Keratinocyte (primary cell): ENCODE data around the gene HOXD8. TPM values are rescaled to one million over a fixed set of nuclear protein-coding genes. Genes with fewer than 3 reads are reported as not detected.

Experiments used
- DNase-seq: peaks from one replicate; pipeline ENCODE4 v3.0.0-alpha.2; 2011; ENCODE audit warnings: low read depth, missing footprints, low spot score
- FAIRE-seq: peaks from 2 replicates; lab custom pipeline; 2011; peaks lifted over from hg19 to GRCh38; lab: Jason Lieb, UNC
- H2AFZ ChIP-seq: 2 replicates; pipeline ENCODE4 v1.6.0; 2012; ENCODE audit warnings: low read length, control low read depth, inconsistent platforms; ENCODE audit not compliant: control insufficient read depth
- H3K27ac ChIP-seq: 2 replicates; pipeline ENCODE4 v1.5.1; 2011; ENCODE audit warnings: low read length; ENCODE audit not compliant: control insufficient read depth, insufficient read depth
- H3K27me3 ChIP-seq: 3 replicates; pipeline ENCODE4 v1.6.0; 2011; ENCODE audit warnings: low read length; ENCODE audit not compliant: control insufficient read depth, insufficient read depth; ENCODE audit errors: extremely low read depth
- H3K36me3 ChIP-seq, 2 experiments: 2 replicates in 1 of 2; 3 replicates in 1 of 2; pipeline ENCODE4 v1.5.1; 2011; ENCODE audit warnings: low read length in 2 of 2, mild to moderate bottlenecking in 1 of 2; ENCODE audit not compliant: control insufficient read depth in 2 of 2, insufficient read depth in 2 of 2; ENCODE audit errors: extremely low read depth in 1 of 2
- H3K4me1 ChIP-seq: 3 replicates; pipeline ENCODE4 v1.5.1; 2011; ENCODE audit warnings: low read length; ENCODE audit not compliant: control insufficient read depth, insufficient read depth; ENCODE audit errors: extremely low read depth
- H3K4me2 ChIP-seq: 3 replicates; pipeline ENCODE4 v1.6.0; 2011; ENCODE audit warnings: low read depth, low read length; ENCODE audit not compliant: control insufficient read depth, insufficient read depth; ENCODE audit errors: extremely low read depth
- H3K4me3 ChIP-seq, 3 experiments: fragments of 200-600 bp in 1 of 3; sonication (generic) in 1 of 3; 2 replicates in 2 of 3; 3 replicates in 1 of 3; pipeline ENCODE4 v1.5.1; 2011 to 2016; ENCODE audit warnings: low read length in 3 of 3, mild to moderate bottlenecking in 3 of 3, control low read depth in 2 of 3, inconsistent platforms in 1 of 3, low read depth in 1 of 3, mixed read lengths in 1 of 3, mixed run types in 1 of 3, moderate library complexity in 1 of 3; ENCODE audit not compliant: control insufficient read depth in 2 of 3, insufficient read depth in 2 of 3; ENCODE audit errors: extremely low read depth in 1 of 3
- H3K79me2 ChIP-seq: 2 replicates; pipeline ENCODE4 v1.6.0; 2012; ENCODE audit warnings: low read length; ENCODE audit not compliant: control insufficient read depth, insufficient read depth
- H3K9ac ChIP-seq: 3 replicates; pipeline ENCODE4 v1.6.0; 2011; ENCODE audit warnings: low read length; ENCODE audit not compliant: control insufficient read depth, insufficient read depth; ENCODE audit errors: extremely low read depth
- H3K9me1 ChIP-seq: 3 replicates; pipeline ENCODE4 v1.6.0; 2011; ENCODE audit warnings: low read length; ENCODE audit not compliant: control insufficient read depth, insufficient read depth; ENCODE audit errors: extremely low read depth
- H3K9me3 ChIP-seq: 2 replicates; pipeline ENCODE4 v1.5.1; 2012; ENCODE audit warnings: low read depth, low read length; ENCODE audit not compliant: control insufficient read depth
- H4K20me1 ChIP-seq: 3 replicates; pipeline ENCODE4 v1.6.0; 2011; ENCODE audit warnings: low read length; ENCODE audit not compliant: control insufficient read depth, insufficient read depth; ENCODE audit errors: extremely low read depth
- EZH2 ChIP-seq: IDR thresholded peaks from one replicate; pipeline ENCODE4 v1.6.1; 2012; ENCODE audit warnings: inconsistent platforms, mild to moderate bottlenecking, low read length, moderate library complexity
- dilution Hi-C: fragments of 300-500 bp; cut with MboI; formaldehyde crosslinking; loops from one replicate; pipeline ENCODE4 v1.7.0; 2020; ENCODE audit warnings: low sequenced_read_pairs; ENCODE audit not compliant: extremely low pct_ligation_motif_present
- polyA plus RNA-seq, 5 experiments: library from polyadenylated mRNA; depleted of rRNA in 3 of 5; stranded (reverse) in 3 of 5; stranded (forward) in 1 of 5; unstranded in 1 of 5; fragments of >200 nt; gene quantifications; 1 replicate in 1 of 5; 2 replicates in 3 of 5; 3 replicates in 1 of 5; pipeline versions ENCODE4 v1.2.1 to v1.2.3, GENCODE V29; 2011 to 2012; ENCODE audit warnings: missing spikeins in 2 of 5, low read depth in 1 of 5, low replicate concordance in 1 of 5
- TF ChIP-seq, protein P1 (sequence below), 3 experiments: IDR thresholded peaks in 1 of 3; conservative IDR thresholded peaks in 1 of 3; optimal IDR thresholded peaks in 1 of 3; 2 replicates in 2 of 3; 3 replicates in 1 of 3; pipeline versions ENCODE3 to v1.5.1; 2011; ENCODE audit warnings: low read length in 3 of 3, mild to moderate bottlenecking in 3 of 3, moderate library complexity in 2 of 3, control low read depth in 1 of 3, inconsistent platforms in 1 of 3; ENCODE audit not compliant: insufficient read depth in 2 of 3; ENCODE audit errors: extremely low read depth in 1 of 3

Gene HOXD8
- polyA plus RNA-seq, 1 donor (not counting 4 experiments of a cell fraction or from before 2014, with no cell fraction given), result not detected

DNA sequence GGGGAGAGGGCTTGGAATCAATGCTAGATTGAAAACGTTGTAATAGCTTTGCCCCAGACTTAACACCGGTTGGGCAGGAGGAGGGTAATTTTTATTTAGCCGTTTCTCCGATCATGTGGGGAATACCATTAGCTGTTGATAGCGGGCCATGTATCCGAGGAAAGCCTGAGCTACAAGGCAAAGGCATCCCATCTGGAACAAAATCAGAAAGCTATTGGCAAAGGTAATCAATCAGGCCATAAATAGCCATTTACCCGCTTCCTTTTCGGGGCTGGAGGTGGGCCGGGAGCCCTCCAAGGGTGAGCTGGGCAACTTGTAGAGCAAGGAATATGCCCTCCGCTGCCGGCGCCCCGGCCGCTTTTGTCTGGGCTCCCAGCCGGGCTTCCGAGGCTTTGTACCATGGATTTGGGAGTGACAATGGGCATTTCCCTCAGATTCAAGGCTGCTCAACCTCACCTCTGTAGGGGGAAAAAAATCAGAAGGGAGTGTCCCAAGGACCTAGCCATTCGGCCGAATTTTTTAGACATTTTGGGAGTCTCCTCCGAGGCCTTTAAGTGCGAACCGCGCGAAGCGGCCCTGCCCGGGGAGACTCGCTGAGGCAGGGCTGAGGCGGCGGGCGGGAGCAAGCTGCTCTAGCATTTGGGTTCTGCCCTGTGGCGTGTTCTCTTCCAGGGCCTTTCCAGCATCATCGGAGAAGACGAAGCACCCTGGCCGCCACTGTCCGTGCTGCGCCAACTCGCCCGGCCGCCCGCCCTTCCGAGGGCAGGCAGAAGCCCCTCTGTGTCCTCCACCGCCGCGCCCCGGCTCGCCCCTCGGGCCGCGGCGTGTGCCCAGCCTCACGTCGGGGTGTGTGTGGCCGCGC, 8.1 kb upstream of the HOXD8 start:
- no peak overlapping the region for H2AFZ ChIP-seq
- dilution Hi-C loops, result no loop called here
- H3K9ac ChIP-seq, result no peak overlapping the region
- no peak overlapping the region for H3K27ac ChIP-seq
- H3K27me3 ChIP-seq, result peaks cover 97% of the 10 kb centered on the region
- H4K20me1 ChIP-seq, result no peaks in the 10 kb centered on the region
- no peak overlapping the region for H3K4me2 ChIP-seq
- H3K9me1 ChIP-seq, result no peaks in the 10 kb centered on the region
- peak; percentile 80 for TF ChIP-seq EZH2
- TF ChIP-seq, protein P1, sequence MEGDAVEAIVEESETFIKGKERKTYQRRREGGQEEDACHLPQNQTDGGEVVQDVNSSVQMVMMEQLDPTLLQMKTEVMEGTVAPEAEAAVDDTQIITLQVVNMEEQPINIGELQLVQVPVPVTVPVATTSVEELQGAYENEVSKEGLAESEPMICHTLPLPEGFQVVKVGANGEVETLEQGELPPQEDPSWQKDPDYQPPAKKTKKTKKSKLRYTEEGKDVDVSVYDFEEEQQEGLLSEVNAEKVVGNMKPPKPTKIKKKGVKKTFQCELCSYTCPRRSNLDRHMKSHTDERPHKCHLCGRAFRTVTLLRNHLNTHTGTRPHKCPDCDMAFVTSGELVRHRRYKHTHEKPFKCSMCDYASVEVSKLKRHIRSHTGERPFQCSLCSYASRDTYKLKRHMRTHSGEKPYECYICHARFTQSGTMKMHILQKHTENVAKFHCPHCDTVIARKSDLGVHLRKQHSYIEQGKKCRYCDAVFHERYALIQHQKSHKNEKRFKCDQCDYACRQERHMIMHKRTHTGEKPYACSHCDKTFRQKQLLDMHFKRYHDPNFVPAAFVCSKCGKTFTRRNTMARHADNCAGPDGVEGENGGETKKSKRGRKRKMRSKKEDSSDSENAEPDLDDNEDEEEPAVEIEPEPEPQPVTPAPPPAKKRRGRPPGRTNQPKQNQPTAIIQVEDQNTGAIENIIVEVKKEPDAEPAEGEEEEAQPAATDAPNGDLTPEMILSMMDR (optimal IDR thresholded peaks at IDR 0.05 in 1 of 3, IDR thresholded peaks at IDR 0.05 in 1 of 3, conservative IDR thresholded peaks at IDR 0.05 in 1 of 3; ENCODE audit: extremely low read depth in 1 of 3, insufficient read depth in 2 of 3, low read length in 3 of 3), result no peak
- H3K36me3 ChIP-seq, result no peaks in the 10 kb centered on the region
- no peaks in the 10 kb centered on the region for H3K79me2 ChIP-seq
- H3K4me1 ChIP-seq, result no peaks in the 10 kb centered on the region
- H3K4me3 ChIP-seq, result no peak overlapping the region
- H3K9me3 ChIP-seq, result peaks cover 4% of the 10 kb centered on the region
- FAIRE-seq (no peak), DNase-seq (no peak)

DNA sequence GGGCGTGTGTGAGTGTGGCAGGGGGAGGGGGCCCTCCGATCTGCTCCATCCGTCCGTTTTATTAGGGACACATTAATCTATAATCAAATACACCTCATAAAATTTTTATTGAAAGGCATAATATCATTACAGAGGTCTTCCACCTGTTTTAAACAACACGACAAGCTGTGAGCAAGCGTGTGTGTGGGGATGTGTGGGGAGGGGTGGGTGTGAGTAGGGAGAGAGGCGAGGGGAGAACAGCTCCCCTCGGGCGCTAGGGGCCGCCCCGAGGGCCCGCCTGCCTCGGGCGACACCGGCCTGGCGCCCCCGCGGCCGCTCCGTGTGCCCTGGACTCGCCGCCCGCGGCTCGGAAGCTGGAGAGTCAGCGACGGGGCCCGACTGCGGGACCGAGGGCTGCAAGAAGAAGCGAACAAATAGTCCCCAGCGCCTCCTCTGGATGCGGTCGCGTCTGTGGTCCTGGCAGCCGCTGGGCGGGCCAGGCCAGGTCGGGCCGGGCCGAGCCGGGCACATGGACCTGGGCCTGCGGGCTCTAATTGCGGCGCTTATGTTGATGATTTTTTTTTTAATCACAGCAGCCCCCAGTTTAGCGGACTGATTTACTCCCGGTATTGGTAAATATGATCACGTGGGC, 7.3 kb upstream of the HOXD8 start:
- no peak overlapping the region for H3K9ac ChIP-seq
- H4K20me1 ChIP-seq, result no peaks in the 10 kb centered on the region
- H3K4me2 ChIP-seq, result no peak overlapping the region
- peak overlapping the region in 2 of 3 experiments; percentile 2 to 13 for H3K4me3 ChIP-seq
- H3K79me2 ChIP-seq, result no peaks in the 10 kb centered on the region
- DNase-seq (no peak), FAIRE-seq (no peak)
- H2AFZ ChIP-seq, result no peak overlapping the region
- H3K9me1 ChIP-seq, result no peaks in the 10 kb centered on the region
- H3K4me1 ChIP-seq, result no peaks in the 10 kb centered on the region
- H3K27ac ChIP-seq, result no peak overlapping the region
- dilution Hi-C loops, result no loop called here
- no peaks in the 10 kb centered on the region for H3K9me3 ChIP-seq
- H3K36me3 ChIP-seq, result no peaks in the 10 kb centered on the region
- no peak for TF ChIP-seq EZH2
- TF ChIP-seq, protein P1 (optimal IDR thresholded peaks at IDR 0.05 in 1 of 3, IDR thresholded peaks at IDR 0.05 in 1 of 3, conservative IDR thresholded peaks at IDR 0.05 in 1 of 3; ENCODE audit: extremely low read depth in 1 of 3, insufficient read depth in 2 of 3, low read length in 3 of 3), result no peak
- H3K27me3 ChIP-seq, result peaks cover 95% of the 10 kb centered on the region
